Activated T-helper 1 cell treated with anti-CD3 and anti-CD28 coated beads, Interleukin-2, amount 50 U/mL, for 16 hours (primary cell): Measurements from ENCODE around the gene CUX1.
"Not testable (repeated sequence)": the region's sequence is repeated elsewhere in the genome, so short reads cannot be mapped to it uniquely, and the experiment has no call there.

ENCODE experiments used
- DNase-seq, 2 donors: peaks; one replicate each; pipeline ENCODE4 v3.0.0-alpha.2; 2020; ENCODE audit warnings: low read depth in 1 of 2, low spot score in 1 of 2

CUX1 gene

DNA sequence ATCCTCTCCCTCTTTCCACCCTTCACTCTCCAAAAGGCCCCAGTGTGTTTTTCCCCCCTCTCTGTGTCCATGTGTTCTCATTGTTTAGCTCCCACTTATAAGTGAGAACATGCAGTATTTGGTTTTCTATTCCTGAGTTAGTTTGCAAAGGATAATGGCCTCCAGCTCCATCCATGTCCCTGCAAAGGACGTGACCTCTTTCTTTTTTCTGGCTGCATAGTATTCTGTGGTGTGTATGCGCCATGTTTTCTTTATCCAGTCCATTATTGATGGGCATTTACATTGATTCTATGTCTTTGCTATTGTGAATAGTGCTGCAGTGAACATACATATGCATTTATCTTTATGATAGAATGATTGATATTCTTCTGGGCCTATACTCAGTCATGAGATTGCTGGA lies 31.9 kb downstream of the CUX1 start:
- not testable (repeated sequence) for DNase-seq

DNA sequence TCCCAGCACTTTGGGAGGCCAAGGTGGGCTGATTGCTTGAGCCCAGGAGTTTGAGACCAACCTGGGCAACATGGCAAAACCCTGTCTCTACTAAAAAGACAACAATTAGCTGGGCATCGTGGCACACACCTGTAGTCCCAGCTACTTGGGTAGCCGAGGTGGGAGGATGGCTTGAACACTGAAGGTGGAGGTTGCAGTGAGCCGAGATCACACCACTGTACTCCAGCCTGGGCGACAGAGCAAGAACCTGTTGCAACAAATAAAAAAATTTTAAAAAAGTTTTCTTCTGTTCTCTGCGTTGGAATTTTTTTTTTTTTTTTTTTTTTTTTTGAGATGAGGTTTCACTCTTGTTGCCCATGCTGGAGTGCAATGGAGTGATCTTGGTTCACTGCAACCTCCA lies 34.9 kb downstream of the CUX1 start:
- DNase-seq, result not testable (repeated sequence)

DNA sequence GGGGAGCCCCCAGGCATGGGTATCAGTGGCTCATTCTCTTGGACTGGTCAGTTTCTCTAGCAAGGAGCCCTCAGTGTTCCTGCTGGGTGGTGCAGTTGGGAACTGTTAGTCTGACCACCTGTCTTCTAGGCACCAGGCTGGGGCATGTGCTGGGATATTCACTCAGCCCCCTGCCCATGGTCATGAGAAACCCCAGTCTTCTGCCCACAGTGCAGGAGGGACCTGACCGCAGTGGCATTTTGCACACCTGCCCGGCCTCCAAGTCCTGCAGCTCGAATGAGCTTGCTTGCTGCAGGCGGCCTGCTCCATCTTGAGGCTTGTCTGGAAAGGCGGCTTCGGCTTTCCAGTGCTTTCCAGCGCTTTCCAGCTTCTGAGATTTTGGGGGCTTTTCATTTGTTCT lies 36.3 kb downstream of the CUX1 start:
- no peak for DNase-seq

DNA sequence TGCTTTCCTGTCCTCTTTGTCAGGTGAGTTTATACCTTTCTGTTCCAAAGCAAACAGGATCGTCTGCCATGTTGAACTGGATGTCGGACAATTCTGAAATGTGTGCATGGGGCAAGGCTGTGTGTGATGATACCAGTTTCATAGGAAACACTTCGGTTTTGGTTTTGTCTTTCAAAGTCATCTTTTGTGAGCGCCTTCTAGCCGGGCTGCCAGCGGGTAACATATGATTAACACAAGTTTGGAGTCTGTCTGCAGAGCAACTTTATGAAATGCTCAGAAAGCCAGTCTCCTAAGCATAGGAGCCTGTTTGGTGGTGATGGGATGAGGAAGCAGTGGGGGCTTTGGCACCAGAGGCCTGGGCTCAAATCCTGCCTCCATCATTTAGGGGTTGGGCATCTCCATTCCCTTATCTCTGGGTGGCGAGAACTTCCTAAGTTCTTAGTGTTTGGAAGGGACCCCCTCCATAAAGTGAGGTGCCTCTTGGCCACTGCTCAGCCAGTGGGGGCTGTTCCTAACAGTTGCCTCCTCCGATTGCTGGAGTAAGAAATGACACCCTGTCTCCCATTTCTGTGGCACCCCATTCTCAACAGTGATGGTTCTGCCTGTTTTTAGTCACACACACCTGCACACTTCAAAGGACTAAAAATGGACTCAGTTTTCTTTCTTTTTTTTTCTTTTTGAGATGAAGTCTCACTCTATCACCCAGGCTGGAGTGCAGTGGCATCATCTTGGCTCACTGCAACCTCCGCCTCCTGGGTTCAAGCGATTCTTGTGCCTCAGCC lies 36.8 kb downstream of the CUX1 start:
- DNase-seq, result no peak

DNA sequence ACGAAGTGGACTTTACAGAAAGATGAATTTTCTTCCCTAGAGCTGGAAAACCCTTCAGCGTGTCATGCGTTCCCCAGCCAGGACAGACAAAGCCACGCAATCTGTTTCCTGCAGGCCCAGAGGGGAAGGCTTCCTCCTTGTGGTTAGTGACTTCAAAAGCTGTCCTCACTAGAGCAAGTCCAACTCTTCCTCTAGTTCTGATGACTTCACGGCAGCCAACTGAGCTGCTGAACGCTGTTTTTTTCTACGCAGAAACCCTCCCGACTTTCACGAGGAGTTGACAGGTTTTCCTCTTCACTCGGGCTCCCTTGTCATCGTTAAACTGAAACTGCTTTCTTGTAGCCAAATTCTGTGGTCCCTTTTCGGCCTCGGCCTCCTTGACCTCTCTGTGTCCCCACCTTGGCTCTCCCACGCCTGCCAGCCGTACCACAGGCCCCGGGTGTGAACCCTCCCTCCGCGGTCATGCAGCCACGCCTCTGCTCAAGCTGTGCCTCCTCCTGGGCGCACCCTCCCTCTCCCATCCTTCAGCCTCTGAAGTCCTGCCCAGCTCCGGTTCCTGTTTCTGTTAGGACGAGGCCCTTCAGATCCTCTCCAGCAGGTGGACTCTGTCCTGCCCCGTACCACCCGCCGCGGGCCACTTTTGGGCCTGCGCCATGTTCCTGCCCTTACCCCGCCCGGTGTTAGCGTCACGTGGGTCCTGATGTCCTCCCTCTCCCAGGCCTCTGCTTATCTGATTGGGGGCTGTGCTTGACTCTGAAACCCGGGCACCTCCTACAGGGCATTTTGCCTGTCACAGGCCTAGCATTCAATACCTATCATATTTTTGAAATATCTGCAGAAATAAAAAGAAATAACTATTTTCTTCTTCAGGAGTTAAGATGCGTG lies 39.3 kb downstream of the CUX1 start:
- DNase-seq, result peak; percentile 46 to 62

DNA sequence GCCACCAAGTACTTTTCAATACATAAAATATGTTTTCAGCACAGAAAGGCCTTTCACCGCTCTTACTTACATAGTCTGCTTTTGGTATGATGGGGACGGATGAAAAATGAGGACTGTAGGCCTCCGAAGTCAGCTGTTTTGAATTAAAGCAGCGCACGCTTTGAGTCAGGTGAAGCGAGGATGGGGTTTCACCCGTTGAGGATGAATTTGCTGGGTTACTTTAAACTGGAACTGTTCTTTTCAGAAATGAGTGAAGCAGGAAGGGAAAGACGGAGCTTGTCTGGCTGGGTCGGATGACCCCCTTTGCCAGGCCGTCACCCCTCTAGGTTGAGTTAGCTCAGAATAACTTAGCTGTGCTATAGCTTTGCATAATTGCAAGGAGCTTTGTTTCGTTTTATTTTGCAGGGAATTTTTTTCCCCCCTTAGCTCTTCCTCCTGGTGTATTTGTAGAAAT lies 40.0 kb downstream of the CUX1 start:
- no peak for DNase-seq

DNA sequence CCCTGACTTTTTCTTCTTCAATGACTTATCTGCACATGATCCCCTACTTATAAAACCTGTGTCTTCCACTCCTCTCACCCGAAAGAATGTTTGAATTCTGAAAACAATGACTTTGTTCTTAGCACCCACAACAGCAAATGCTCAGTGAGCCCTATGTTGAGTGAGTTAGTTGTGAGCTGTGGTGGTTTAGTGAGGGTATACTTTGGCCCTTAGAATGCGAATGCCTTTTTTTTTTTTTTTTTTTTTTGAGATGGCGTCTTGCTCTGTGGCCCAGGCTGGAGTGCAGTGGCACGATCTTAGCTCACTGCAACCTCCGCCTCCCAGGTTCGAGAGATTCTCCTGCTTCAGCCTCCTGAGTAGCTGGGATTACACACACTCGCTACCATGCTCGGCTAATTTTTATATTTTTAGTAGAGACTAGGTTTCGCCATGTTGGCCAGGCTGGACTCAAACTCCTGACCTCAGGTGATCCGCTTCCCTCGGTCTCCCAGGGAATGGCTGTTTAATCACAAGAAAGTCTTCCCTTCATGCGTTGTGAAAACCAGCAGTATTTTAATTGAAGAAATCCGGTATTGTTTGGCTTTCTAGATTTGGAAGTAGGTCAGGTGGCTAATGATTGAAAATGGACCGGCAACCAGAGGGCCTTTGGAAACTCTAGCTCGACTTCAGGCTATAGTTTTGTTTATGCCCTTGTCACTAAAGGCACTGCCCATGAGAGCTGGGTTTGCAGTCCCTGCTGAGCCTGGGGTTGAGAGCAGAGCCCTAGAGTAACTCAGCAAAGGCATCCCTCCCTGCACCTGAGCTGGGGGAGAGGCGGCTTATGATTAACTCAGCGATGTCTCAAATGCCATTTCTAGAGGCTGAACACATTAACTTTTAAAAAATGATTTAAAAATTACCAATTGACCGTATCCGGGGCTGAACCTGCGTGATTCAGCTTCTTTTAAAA lies 41.3 kb downstream of the CUX1 start:
- no peak for DNase-seq

DNA sequence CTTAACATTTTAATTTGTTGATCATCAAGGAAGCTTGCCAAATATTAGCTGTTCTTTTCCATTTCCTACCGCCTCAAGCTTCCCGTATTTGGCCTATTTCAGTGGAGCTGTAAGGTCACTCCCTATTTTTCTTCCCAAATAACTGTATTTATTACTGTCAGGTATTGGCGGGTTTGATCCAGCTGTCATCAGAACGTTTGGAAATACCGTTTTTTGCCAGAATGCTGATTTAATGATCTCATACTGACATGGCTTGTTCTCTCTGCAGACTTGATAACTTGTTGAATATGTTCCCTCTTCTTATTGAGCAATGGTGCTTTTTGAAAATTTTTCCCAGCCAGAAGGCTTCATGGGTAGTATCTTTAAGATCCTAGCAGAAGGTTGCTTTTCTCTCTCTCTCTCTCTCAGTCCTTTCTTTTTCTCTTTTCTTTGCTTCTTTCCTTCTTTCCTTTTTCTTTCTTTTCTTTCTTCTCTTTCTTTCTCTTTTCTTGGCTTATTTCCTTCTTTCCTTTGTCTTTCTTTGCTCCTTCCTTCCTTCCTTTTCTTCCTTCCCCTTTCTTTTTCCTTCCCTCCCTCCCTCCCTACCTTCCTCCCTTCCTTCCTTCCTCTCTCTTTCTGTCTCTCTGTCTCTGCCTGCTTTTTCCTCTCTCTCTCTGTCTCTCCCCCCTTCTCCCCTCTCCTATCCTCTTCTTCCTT lies 42.1 kb downstream of the CUX1 start:
- DNase-seq, result no peak

DNA sequence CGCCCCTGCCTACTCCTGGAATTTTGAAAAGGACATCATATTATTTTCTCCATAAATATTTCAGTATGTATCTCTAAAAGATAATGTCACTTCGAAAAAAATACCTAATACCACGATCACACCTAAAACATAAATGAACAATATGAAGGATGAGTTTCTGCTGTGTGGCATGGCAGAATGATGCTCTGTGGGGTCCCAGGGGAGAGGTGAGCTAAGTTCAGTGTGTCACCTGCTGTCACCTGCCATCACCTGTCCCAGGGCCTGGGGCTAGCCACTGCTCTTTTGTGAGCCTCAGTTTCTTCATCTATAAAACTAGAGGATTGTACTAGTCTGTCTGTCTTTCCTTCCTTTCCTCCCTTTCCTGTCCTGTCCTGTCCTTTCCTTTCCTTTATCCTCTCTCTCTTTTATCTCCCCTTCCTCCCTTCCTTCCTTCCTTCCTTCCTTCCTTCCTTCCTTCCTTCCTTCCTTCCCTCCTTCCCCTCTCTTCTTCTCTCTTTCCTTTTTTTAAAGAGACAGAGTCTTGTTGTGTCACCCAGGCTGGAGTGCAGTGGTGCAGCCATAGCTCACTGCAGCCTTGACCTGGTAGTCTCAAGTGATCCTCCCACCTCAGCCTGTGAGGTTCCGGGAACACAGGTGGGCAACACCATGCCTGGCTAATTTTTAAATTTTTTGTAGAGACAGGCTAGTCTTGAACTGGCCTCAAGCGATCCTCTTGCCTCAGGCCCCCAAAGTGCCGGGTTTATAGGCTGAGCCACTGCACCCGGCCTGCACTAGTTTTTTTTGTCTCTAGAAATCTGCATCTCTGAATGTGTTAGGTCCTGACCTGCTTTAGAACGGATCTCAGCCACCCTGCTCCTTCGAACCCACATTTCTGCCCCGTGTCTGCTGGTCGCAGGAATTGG lies 43.1 kb downstream of the CUX1 start:
- DNase-seq, result no peak

DNA sequence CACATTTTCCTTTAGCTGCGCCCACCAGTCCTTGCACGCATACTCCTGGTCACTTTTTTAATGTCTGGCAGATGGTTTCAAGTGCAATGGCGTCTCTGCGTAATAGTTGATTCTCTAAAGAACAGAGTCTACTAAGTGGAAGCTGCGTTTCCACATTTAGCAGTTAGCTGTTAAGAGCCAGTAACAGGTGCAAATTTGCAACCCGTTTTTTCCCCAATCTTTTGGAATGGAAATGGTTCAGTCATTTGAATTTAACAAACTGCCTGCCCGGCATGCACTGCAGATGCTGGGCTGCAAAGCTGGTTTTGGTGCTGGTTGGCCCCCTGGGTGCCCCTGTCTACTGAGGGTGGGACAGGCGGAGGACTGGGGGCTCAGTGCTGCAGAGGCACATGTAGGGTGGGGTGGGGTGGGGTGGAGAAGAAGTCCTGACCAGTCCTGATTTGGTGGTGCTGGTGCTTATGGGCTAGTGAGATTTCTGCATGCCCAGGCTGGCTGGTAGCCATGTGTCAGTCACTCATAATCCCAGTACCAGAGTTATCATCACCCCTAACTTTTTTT lies 43.9 kb downstream of the CUX1 start:
- no peak for DNase-seq

DNA sequence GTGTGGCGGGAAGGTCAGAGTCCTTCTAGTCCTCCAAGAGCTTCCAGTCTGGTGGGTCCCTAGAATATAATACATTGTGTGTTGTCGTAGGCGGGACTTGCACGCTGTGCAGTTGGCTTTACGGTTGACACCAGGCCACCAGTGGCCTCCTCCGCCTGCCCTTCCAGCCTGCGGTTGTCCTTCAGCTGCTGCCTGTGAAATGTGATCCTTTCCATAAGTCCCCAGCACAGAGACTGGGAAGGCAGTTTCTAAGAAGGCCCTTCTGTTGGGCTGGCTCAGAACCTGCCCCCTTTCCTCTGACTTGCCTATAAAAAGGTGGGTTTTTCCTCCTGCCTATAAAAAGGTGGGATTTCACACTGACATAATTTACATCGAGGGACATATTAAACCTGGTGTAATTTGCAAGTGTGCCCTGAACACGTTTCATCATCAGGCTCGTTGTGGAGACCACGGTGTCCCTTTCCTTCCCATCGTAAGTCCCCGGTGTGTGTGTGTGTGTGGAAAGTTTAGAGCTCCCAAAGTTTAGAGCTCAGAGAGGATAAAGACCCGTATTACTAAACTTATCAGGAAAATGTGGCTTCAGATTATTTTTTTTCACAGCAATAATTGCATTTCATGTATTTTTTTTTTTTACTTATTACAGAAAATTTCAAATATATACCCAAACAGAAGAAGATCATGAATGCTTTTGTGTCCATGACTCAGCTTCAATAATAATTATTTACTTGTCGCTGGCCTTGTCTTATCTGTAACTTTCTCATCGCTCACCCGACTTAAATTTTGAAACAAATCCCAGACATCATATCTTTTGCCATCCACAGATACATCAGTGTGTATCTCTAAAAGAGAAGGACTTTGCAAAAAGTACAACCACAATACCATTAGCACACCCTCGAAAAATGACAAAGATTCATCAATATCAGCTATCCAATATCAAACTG lies 45.1 kb downstream of the CUX1 start:
- DNase-seq, result no peak

DNA sequence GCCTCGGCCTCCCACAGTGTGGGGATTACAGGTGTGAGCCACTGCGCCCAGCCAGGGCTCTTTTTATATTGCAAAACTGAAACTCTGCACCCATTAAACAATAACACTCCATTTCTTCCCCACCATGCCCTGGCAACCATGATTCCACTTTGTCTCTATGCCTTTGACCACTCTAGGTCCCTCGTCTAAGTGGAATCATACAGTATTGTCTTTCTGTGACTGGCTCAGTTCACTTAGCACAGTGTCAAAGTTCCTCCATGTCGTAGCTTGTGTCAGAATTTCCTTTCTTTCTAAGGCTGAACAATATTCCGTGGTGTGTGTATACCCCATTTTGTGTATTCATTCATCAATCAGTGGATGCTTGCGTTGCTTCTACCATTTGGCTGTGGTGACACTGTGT lies 46.2 kb downstream of the CUX1 start:
- no peak for DNase-seq

DNA sequence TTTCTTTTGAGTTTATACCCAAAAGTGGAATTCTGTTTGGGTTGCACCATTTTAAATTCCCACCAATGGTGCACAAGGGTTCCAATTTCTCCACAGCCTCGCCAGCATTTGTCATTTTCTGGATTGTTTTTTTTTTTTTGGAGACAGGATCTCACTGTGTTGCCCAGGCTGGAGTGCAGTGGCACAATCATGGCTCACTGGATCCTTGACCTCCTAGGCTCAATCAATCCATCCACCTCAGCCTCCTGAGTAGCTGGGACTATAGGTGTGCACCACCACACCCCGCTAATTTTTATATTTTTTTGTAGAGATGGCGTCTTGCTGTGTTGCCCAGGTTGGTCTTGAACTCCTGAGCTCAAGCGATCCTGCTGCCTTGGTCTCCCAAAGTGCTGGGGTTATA lies 46.6 kb downstream of the CUX1 start:
- DNase-seq, result no peak

DNA sequence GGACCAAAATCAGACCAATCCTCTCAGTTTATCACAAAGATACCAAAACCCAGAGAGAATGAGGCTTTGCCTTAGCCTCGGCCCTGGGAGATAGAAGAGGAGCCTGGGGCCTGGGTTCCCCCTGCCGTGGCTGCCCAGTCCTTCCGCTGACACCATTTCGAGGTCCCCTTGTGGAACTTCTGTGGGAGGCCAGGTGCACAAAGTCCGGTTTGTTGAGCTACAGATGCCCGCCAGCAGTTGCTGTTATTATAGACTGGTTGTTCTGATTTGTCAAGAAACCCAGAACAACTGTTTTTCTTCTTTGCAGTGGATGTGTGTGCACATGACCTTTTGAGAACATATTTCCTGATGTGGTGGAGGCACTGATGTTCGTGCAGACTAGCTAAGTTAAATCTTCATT lies 47.6 kb downstream of the CUX1 start:
- no peak for DNase-seq

DNA sequence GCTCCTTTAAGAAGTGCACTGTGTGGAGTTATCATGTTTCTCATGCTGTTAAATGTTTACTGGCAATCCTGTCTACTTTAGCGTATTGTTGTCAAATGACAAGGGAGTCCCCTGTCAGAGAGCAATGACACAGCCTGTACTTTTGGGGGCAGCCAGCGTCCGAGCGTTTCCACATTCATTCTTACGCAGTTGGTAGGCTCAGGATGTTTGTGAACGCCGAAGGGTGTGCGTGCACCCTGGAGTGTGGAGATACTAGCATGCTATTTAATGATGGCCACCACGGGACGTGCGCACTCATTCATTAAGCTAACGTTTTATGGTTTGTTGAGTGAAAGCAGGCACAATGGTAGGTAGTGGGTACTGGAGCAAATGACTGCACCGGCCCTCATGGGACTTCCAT lies 48.0 kb downstream of the CUX1 start:
- DNase-seq, result no peak

DNA sequence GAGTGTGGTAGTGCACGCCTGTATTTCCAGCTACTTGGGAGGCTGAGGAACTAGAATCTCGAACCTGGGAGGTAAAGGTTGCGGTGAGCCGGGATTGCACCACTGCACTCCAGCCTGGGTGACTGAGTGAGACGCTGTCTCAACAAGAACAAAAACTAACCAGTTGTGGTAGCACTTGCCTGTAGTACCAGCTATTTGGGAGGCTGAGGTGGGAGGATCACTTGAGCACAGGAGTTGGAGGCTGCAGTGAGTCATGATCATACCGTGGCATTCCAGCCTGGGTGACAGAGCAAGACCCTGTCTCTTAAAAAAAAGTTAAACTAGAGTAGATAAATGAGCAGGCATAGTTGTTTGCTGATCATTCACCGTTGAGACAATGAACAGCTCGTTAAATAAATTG lies 48.9 kb downstream of the CUX1 start:
- DNase-seq, result no peak

DNA sequence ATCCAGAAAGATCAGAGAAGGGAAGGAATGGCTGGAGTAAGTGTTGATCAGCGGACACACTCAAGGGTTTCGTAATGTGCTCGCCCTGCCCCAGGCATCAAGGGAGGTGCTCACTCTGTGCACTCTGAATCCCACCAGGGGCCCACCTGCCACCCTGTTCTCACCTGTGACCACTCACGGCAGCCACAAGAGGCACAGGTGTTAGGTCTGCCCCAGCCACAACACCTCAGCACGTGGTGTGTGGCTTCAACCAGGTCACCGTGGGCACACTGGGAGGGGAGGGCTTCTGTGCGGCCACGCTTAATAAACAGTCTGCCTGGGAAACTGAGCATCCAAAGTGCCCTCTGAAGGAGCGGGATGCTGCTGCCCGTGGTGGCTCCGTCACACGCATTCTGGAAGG lies 49.8 kb downstream of the CUX1 start:
- DNase-seq, result no peak

DNA sequence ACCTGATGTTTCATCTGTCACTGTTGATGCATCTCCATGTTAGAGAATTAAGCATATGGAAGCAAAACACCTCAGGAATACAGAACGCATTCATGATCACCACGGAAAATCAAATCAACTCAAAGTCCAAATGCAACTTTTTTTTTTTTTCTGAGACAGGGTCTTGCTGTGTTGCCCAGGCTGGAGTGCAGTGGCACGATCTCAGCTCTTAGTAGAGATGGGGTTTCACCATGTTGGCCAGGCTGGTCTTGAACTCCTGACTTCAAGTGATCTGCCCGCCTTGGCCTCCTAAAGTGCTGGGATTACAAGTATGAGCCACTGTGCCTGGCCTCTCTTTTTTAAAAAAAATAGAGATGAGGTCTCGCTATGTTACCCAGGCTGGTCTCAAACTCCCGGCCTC lies 50.3 kb downstream of the CUX1 start:
- DNase-seq, result not testable (repeated sequence)
